ENCODE measurements around the gene SNCAIP. TPM values are rescaled to one million over a fixed set of nuclear protein-coding genes. Genes with fewer than 3 reads are reported as not detected.

Gene SNCAIP
- total RNA-seq, result under 1 TPM in 1 of 3 donors, not detected in 2; 0.73 TPM
- total RNA-seq (2013), result not detected

DNA sequence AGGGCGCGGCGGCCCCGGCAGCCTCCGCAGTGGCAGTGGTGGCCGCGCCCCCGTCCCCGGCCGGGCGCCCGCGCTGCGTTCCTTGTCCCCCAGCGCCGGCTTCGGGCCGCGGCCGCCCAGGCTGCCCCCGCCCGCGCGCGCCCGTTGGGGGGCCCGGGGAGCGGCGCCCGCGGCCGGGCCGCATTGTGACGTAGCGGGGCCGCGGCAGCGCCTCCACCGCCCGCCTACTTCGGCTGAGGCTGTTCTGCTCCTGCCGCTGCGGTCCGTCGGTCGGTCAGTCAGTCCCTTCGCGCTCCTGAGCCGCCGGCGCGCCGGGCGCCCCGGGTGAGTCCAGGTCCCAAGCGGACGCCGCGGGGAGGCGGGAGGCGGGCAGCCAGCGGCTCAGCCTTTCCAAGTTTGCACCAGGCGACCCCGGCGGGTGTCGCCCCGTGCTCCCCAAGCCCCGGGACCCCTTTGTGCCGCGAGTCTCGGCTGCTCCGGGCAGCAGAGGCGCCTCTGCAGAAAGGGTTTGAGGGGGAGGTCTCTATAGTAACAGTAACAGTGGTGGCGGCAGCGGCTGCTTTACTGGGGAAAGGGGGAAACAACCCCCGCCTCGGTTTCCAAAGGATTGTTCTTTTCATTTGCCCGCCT, at the start of gene SNCAIP:
Gene SNCAIP, plus strand, starts transcription at position 277 of the 630 bp plus-strand sequence. CDS start 78,898 bp downstream, outside the sequence.
- Mint-ChIP-seq H3K27ac (no peak within 1 kb of the TSS), H3K36me3 (peaks cover 17% of the 10 kb centered on the region), H3K4me1 (no peaks in the 10 kb centered on the region), H3K27me3 (ENCODE audit: low read depth in 2 of 2) (peaks cover 22 to 46% of the 10 kb centered on the region in 2 donors), H3K9me3 (peaks cover 0 to 4% of the 10 kb centered on the region in 2 donors), H3K4me3 (no peak within 1 kb of the TSS)
- Histone ChIP-seq H3K27me3 (ENCODE audit: control insufficient read depth, insufficient read depth, low read length) (peaks cover 15% of the 10 kb centered on the region), H3K36me3 (ENCODE audit: control insufficient read depth, insufficient read depth, low read length) (no peaks in the 10 kb centered on the region), H3K9me3 (ENCODE audit: control insufficient read depth, insufficient read depth, low read length) (peaks cover 3% of the 10 kb centered on the region), H3K4me3 (ENCODE audit: low read length) (no peak within 1 kb of the TSS), H3K4me1 (ENCODE audit: control insufficient read depth, insufficient read depth, low read length) (no peaks in the 10 kb centered on the region), H3K27ac (ENCODE audit: low read length) (no peak within 1 kb of the TSS)
- ATAC-seq (peak in 1 of 3 donors; percentile 66), DNase-seq (no peak)
- WGBS (ENCODE audit: insufficient coverage), result 1% methylated on average over 78 of the region's 78 CpGs
- intact Hi-C loops (cut with micrococcal nuclease), result no loop called here
- TF ChIP-seq, protein P1, sequence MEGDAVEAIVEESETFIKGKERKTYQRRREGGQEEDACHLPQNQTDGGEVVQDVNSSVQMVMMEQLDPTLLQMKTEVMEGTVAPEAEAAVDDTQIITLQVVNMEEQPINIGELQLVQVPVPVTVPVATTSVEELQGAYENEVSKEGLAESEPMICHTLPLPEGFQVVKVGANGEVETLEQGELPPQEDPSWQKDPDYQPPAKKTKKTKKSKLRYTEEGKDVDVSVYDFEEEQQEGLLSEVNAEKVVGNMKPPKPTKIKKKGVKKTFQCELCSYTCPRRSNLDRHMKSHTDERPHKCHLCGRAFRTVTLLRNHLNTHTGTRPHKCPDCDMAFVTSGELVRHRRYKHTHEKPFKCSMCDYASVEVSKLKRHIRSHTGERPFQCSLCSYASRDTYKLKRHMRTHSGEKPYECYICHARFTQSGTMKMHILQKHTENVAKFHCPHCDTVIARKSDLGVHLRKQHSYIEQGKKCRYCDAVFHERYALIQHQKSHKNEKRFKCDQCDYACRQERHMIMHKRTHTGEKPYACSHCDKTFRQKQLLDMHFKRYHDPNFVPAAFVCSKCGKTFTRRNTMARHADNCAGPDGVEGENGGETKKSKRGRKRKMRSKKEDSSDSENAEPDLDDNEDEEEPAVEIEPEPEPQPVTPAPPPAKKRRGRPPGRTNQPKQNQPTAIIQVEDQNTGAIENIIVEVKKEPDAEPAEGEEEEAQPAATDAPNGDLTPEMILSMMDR (IDR thresholded peaks at IDR 0.05), result no peak

DNA sequence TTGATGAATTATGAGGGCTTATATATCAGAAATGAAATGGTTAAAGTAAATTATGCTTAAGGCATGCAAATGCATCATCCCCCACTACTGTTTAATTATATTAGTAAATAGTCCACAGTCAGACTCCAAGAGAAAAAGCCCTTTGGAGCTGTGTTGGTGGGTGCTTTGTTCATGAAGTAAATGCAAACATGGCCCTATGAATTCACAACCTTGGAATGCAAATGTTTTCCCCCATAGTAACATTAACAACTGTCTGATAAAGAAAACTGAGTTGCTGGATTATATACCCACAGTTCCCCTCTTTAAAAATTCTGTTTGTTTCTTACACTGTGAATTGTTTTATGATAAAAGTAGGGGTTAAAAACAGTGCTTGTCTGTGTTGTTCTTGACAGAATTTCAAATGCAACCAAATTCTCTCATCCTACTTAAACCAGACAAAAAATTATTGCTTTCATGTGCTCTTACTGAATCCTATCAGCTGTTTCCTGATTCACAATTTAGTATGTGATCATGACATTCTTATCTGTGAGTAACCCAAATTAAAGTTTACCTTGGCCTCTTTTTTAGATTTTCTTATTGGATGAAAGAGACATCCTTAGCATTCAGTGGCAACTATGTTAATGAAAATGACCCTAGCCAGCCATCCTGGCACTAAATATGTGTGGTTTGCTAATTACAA, 48.5 kb upstream of the SNCAIP start:
- ATAC-seq (no peak), DNase-seq (no peak)
- H3K4me1 Mint-ChIP-seq, result no peaks in the 10 kb centered on the region
- no peaks in the 10 kb centered on the region for H3K36me3 ChIP-seq (ENCODE audit: control insufficient read depth, insufficient read depth, low read length)
- H3K9me3 ChIP-seq (ENCODE audit: control insufficient read depth, insufficient read depth, low read length), result peaks cover 13% of the 10 kb centered on the region
- H3K4me3 Mint-ChIP-seq, result no peak overlapping the region
- TF ChIP-seq, protein P1 (IDR thresholded peaks at IDR 0.05), result no peak
- no peaks in the 10 kb centered on the region for H3K36me3 Mint-ChIP-seq
- H3K27ac Mint-ChIP-seq, result no peak overlapping the region
- H3K9me3 Mint-ChIP-seq, result peaks cover 12% of the 10 kb centered on the region in 2 donors
- intact Hi-C loops (cut with micrococcal nuclease), result no loop called here
- H3K27me3 ChIP-seq (ENCODE audit: control insufficient read depth, insufficient read depth, low read length), result no peaks in the 10 kb centered on the region
- H3K27ac ChIP-seq (ENCODE audit: low read length), result no peak overlapping the region
- H3K4me3 ChIP-seq (ENCODE audit: low read length), result no peak overlapping the region
- H3K27me3 Mint-ChIP-seq (ENCODE audit: low read depth in 2 of 2), result no peaks in the 10 kb centered on the region
- H3K4me1 ChIP-seq (ENCODE audit: control insufficient read depth, insufficient read depth, low read length), result no peaks in the 10 kb centered on the region

DNA sequence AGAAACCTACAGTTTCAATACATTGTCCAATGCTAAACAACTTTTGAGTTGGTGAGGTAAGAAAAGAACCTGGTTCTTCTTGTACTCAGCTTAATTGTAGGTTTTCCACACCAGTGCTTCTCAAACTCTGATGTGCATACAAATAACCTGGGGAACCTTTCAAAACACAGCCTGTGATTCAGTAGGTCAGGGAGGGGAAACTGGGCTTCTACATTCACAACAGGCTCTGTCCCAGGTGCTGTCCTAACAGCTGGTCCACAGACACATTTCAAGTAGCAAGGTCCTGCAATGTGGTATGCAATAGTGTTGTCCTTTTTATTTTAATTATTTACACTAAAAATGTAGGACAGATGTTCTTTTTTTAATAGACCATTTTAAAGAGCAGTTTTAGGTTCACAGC, 47.4 kb upstream of the SNCAIP start:
- H3K27ac Mint-ChIP-seq, result no peak overlapping the region
- no peaks in the 10 kb centered on the region for H3K36me3 Mint-ChIP-seq
- DNase-seq (no peak), ATAC-seq (no peak)
- H3K27me3 Mint-ChIP-seq (ENCODE audit: low read depth in 2 of 2), result no peaks in the 10 kb centered on the region
- Histone ChIP-seq H3K27ac (ENCODE audit: low read length) (no peak overlapping the region), H3K27me3 (ENCODE audit: control insufficient read depth, insufficient read depth, low read length) (no peaks in the 10 kb centered on the region), H3K4me3 (ENCODE audit: low read length) (no peak overlapping the region), H3K9me3 (ENCODE audit: control insufficient read depth, insufficient read depth, low read length) (peaks cover 13% of the 10 kb centered on the region), H3K4me1 (ENCODE audit: control insufficient read depth, insufficient read depth, low read length) (no peaks in the 10 kb centered on the region), H3K36me3 (ENCODE audit: control insufficient read depth, insufficient read depth, low read length) (no peaks in the 10 kb centered on the region)
- peaks cover 10 to 17% of the 10 kb centered on the region in 2 donors for H3K9me3 Mint-ChIP-seq
- H3K4me1 Mint-ChIP-seq, result no peaks in the 10 kb centered on the region
- TF ChIP-seq, protein P1 (IDR thresholded peaks at IDR 0.05), result no peak
- intact Hi-C loops (cut with micrococcal nuclease), result no loop called here
- no peak overlapping the region for H3K4me3 Mint-ChIP-seq

Measured in natural killer cell (primary cell).